Spleen (tissue), 11 donors: ENCODE data around the gene TIMM8A. TPM values are rescaled to one million over a fixed set of nuclear protein-coding genes. Genes with fewer than 3 reads are reported as not detected.

Experiments
- DNase-seq: peaks from one replicate; pipeline ENCODE4 v3.0.0-alpha.2; 2020
- H3K27ac ChIP-seq, 8 donors: fragments of 200-600 bp; sonication (generic) in 7 of 8; 1 replicate in 4 of 8; 2 replicates in 4 of 8; pipeline versions ENCODE4 v1.5.0 to v1.8.0; 2016 to 2021; ENCODE audit warnings: inconsistent platforms in 4 of 8, mild to moderate bottlenecking in 4 of 8, moderate library complexity in 1 of 8
- H3K27me3 ChIP-seq, 7 donors: fragments of 200-600 bp; sonication (generic) in 6 of 7; replicated peaks in 1 of 7; 1 replicate in 4 of 7; 2 replicates in 3 of 7; pipeline versions ENCODE4 v1.5.0 to v1.8.0; 2016 to 2021; ENCODE audit warnings: inconsistent platforms in 3 of 7, mild to moderate bottlenecking in 1 of 7
- H3K36me3 ChIP-seq, 6 donors: fragments of 200-600 bp; sonication (generic) in 5 of 6; 1 replicate in 4 of 6; 2 replicates in 2 of 6; pipeline versions ENCODE4 v1.5.0 to v1.8.0; 2016 to 2021; ENCODE audit warnings: inconsistent platforms in 2 of 6
- H3K4me1 ChIP-seq, 6 donors: fragments of 200-600 bp; sonication (generic) in 5 of 6; 1 replicate in 3 of 6; 2 replicates in 3 of 6; pipeline versions ENCODE4 v1.5.0 to v1.8.0; 2016 to 2021; ENCODE audit warnings: inconsistent platforms in 3 of 6
- H3K4me3 ChIP-seq, 8 donors: fragments of 200-600 bp; sonication (generic) in 7 of 8; 1 replicate in 4 of 8; 2 replicates in 4 of 8; pipeline versions ENCODE4 v1.5.0 to v1.8.0; 2016 to 2021; ENCODE audit warnings: inconsistent platforms in 4 of 8, mild to moderate bottlenecking in 4 of 8, moderate library complexity in 2 of 8
- H3K9me3 ChIP-seq, 8 donors: fragments of 200-600 bp; sonication (generic) in 7 of 8; 1 replicate in 4 of 8; 2 replicates in 4 of 8; pipeline versions ENCODE4 v1.5.0 to v1.8.0; 2016 to 2021; ENCODE audit warnings: inconsistent platforms in 4 of 8
- CTCF ChIP-seq, 11 experiments: fragments of 200-600 bp in 7 of 11; fragments of 450-650 bp in 4 of 11; sonication (generic) in 4 of 11; IDR thresholded peaks in 8 of 11; conservative IDR thresholded peaks in 3 of 11; 1 replicate in 7 of 11; 2 replicates in 4 of 11; pipeline versions ENCODE4 v1.4.0 to v1.8.0; 2016 to 2021; ENCODE audit warnings: antibody characterized with exemption in 11 of 11, inconsistent platforms in 4 of 11, mild to moderate bottlenecking in 1 of 11
- POLR2A ChIP-seq, 3 donors: fragments of 450-650 bp; IDR thresholded peaks; one replicate each; pipeline ENCODE4 v1.5.1; 2017; ENCODE audit warnings: antibody characterized with exemption in 3 of 3, mild to moderate bottlenecking in 1 of 3
- POLR2AphosphoS5 ChIP-seq, 3 donors: sonication (generic); formaldehyde crosslinking; IDR thresholded peaks; one replicate each; pipeline ENCODE4 v1.5.1; 2017; ENCODE audit warnings: antibody characterized with exemption in 3 of 3
- WGBS, 5 donors: extraction: QIAGEN DNeasy Blood & Tissue Kit in 3 of 5; methylation state at CpG; one replicate each; pipeline versions ENCODE4 v1.1.5 to v1.1.7; 2013 to 2018; 5-methylcytosine and 5-hydroxymethylcytosine counted together
- intact Hi-C: fragments of 100-400 bp; cut with DNase I; formaldehyde crosslinking; loops from one replicate; pipeline ENCODE4 v1.15.0; 2023; ENCODE audit warnings: low total_unique reads
- polyA plus RNA-seq, 3 donors: library from polyadenylated mRNA; stranded (reverse); fragments of 200-250 nt; gene quantifications; one replicate each; pipeline ENCODE4 v1.2.1, GENCODE V29; 2013
- total RNA-seq, 7 donors: library from RNA; depleted of rRNA in 3 of 7; stranded (reverse); fragments of >200 nt in 3 of 7; fragmentation: NEBNext Ultra II Directional in 4 of 7; extraction: Animal tissue kit (Norgen Biotek cat#: 25700) in 4 of 7; gene quantifications; one replicate each; pipeline versions ENCODE4 v1.1.0 to v1.2.1, GENCODE V29; 2016 to 2021
- donor health status: healthy with polysubstance abuse.
- donor health status: DM: no; HTN: no; CAD: no; lungs with moderate emphysema.
- donor health status: DM: no; HTN: no; CAD: no.
- donor health status: Bipolar disorder and iron deficiency.
- donor health status: healthy.
- donor health status: DM: no; HTN: no; CAD: no.
- donor health status: DM: yes; HTN: yes; CAD: no.

TIMM8A gene
- total and polyA plus RNA-seq, 10 donors, result 3.7 to 13.3 (median 9.7) TPM

GRCh38 chrX:101360390-101360789, 11.8 kb upstream of the TIMM8A start:
- Histone ChIP-seq H3K4me3 (no peak overlapping the region), H3K27ac (no peak overlapping the region), H3K27me3 (no peaks in the 10 kb centered on the region), H3K36me3 (peaks cover 0 to 85% (median 0%) of the 10 kb centered on the region in 6 donors), H3K9me3 (no peaks in the 10 kb centered on the region), H3K4me1 (peaks cover 0 to 4% (median 0%) of the 10 kb centered on the region in 6 donors)
- DNase-seq, result no peak
- intact Hi-C loops, result no loop called here
- WGBS, 5 donors, result 71 to 97% (median 77%) methylated on average over 6 to 7 of the region's 7 CpGs
- TF ChIP-seq POLR2A (IDR thresholded peaks at IDR 0.05) (no peak), CTCF (IDR thresholded peaks at IDR 0.05 in 8 of 11, conservative IDR thresholded peaks at IDR 0.05 in 3 of 11) (no peak), POLR2AphosphoS5 (IDR thresholded peaks at IDR 0.05) (no peak)

GRCh38 chrX:101359966-101360365, 11.4 kb upstream of the TIMM8A start:
- no peaks in the 10 kb centered on the region for H3K9me3 ChIP-seq
- H3K4me1 ChIP-seq, result peaks cover 0 to 4% (median 0%) of the 10 kb centered on the region in 6 donors
- H3K36me3 ChIP-seq, result peaks cover 0 to 85% (median 0%) of the 10 kb centered on the region in 6 donors
- 53 to 82% (median 74%) methylated on average over 1 of the region's 1 CpG for WGBS, 5 donors
- H3K27ac ChIP-seq, result no peak overlapping the region
- intact Hi-C loops, result no loop called here
- no peaks in the 10 kb centered on the region for H3K27me3 ChIP-seq
- TF ChIP-seq CTCF (IDR thresholded peaks at IDR 0.05 in 8 of 11, conservative IDR thresholded peaks at IDR 0.05 in 3 of 11), result no peak
- TF ChIP-seq POLR2A (IDR thresholded peaks at IDR 0.05), result no peak
- no peak for TF ChIP-seq POLR2AphosphoS5 (IDR thresholded peaks at IDR 0.05)
- no peak overlapping the region for H3K4me3 ChIP-seq
- DNase-seq, result no peak

- 47 to 90% (median 58%) methylated on average over 5 of the region's 5 CpGs for WGBS, 5 donors
- no peak overlapping the region for H3K27ac ChIP-seq
- H3K4me1 ChIP-seq, result peaks cover 0 to 4% (median 0%) of the 10 kb centered on the region in 6 donors
- no peak overlapping the region for H3K4me3 ChIP-seq
- DNase-seq, result no peak
- H3K27me3 ChIP-seq, result no peaks in the 10 kb centered on the region
- peaks cover 0 to 99% (median 0%) of the 10 kb centered on the region in 6 donors for H3K36me3 ChIP-seq
- intact Hi-C loops, result no loop called here
- peak in 3 of 11 experiments; percentile 6 to 32 (median 9) for TF ChIP-seq CTCF (IDR thresholded peaks at IDR 0.05 in 8 of 11, conservative IDR thresholded peaks at IDR 0.05 in 3 of 11)
- no peak for TF ChIP-seq POLR2A (IDR thresholded peaks at IDR 0.05)
- no peak for TF ChIP-seq POLR2AphosphoS5 (IDR thresholded peaks at IDR 0.05)
- H3K9me3 ChIP-seq, result no peaks in the 10 kb centered on the region
Measured at GRCh38 chrX:101357166-101357795, 8.7 kb upstream of the TIMM8A start.

- 36 to 50% (median 44%) methylated on average over 4 of the region's 4 CpGs for WGBS, 5 donors
- peaks cover 0 to 3% (median 0%) of the 10 kb centered on the region in 7 donors for H3K27me3 ChIP-seq
- intact Hi-C loops, result no loop called here
- H3K36me3 ChIP-seq, result peaks cover 0 to 54% (median 0%) of the 10 kb centered on the region in 6 donors
- H3K27ac ChIP-seq, result peak overlapping the region in 7 of 8 donors; percentile 78 to 91 (median 86)
- no peak for TF ChIP-seq POLR2AphosphoS5 (IDR thresholded peaks at IDR 0.05)
- TF ChIP-seq CTCF (IDR thresholded peaks at IDR 0.05 in 8 of 11, conservative IDR thresholded peaks at IDR 0.05 in 3 of 11), result no peak
- TF ChIP-seq POLR2A (IDR thresholded peaks at IDR 0.05), result no peak
- H3K4me3 ChIP-seq, result peak overlapping the region; percentile 47 to 81 (median 60)
- peaks cover 0 to 28% (median 14%) of the 10 kb centered on the region in 6 donors for H3K4me1 ChIP-seq
- no peak for DNase-seq
- H3K9me3 ChIP-seq, result no peaks in the 10 kb centered on the region
Measured at GRCh38 chrX:101349193-101349562, 636 bp upstream of the TIMM8A start.
